Testis (tissue), 2 donors: Measurements from ENCODE around the gene KIF21B.

ENCODE experiments used
- CTCF ChIP-seq, 3 experiments: fragments of 450-650 bp in 2 of 3; fragments of 200-600 bp in 1 of 3; sonication (generic) in 1 of 3; IDR thresholded peaks; one replicate each; pipeline ENCODE4 v1.5.1; 2016 to 2019; ENCODE audit warnings: antibody characterized with exemption in 3 of 3, mild to moderate bottlenecking in 2 of 3, moderate library complexity in 1 of 3
- POLR2A ChIP-seq: fragments of 450-650 bp; IDR thresholded peaks from one replicate; pipeline ENCODE4 v1.6.1; 2017; ENCODE audit warnings: antibody characterized with exemption, mild to moderate bottlenecking, moderate library complexity

- TF ChIP-seq CTCF (IDR thresholded peaks at IDR 0.05) (no peak), POLR2A (no peak)
Observed at GRCh38 chr1:201025571-201026002, 2.1 kb upstream of the KIF21B start.
